Kidney (tissue), 14 donors: ENCODE measurements around the gene RAB4A. TPM values are rescaled to one million over a fixed set of nuclear protein-coding genes. Genes with fewer than 3 reads are reported as not detected.

ENCODE experiments used
- DNase-seq, 5 donors: peaks; one replicate each; pipeline ENCODE4 v3.0.0-alpha.2; 2013 to 2020
- FAIRE-seq: peaks from 2 replicates; lab custom pipeline; 2012; peaks lifted over from hg19 to GRCh38; lab: Jason Lieb, UNC
- H3K27ac ChIP-seq, 2 donors: one replicate each; pipeline ENCODE4 v1.7.0; 2013; ENCODE audit warnings: low read depth in 2 of 2, low read length in 2 of 2, inconsistent platforms in 1 of 2
- H3K27me3 ChIP-seq: one replicate; pipeline ENCODE4 v1.7.1; 2013; ENCODE audit warnings: low read length, inconsistent platforms; ENCODE audit not compliant: control insufficient read depth, insufficient read depth
- H3K36me3 ChIP-seq, 3 donors: one replicate each; pipeline versions ENCODE4 v1.7.0 to v1.7.1; 2013; ENCODE audit warnings: low read length in 3 of 3, control low read depth in 1 of 3, inconsistent platforms in 1 of 3; ENCODE audit not compliant: insufficient read depth in 3 of 3, control insufficient read depth in 2 of 3
- H3K4me1 ChIP-seq, 3 donors: one replicate each; pipeline versions ENCODE4 v1.7.0 to v1.7.1; 2013; ENCODE audit warnings: low read length in 3 of 3, inconsistent platforms in 1 of 3, low read depth in 1 of 3; ENCODE audit not compliant: control insufficient read depth in 2 of 3, insufficient read depth in 2 of 3
- H3K4me3 ChIP-seq, 3 donors: one replicate each; pipeline versions ENCODE4 v1.7.0 to v1.8.1; 2013; ENCODE audit warnings: low read length in 3 of 3, control low read depth in 1 of 3, inconsistent platforms in 1 of 3
- H3K9ac ChIP-seq, 3 donors: one replicate each; pipeline versions ENCODE4 v1.7.0 to v1.7.1; 2013; ENCODE audit warnings: low read length in 3 of 3, control low read depth in 1 of 3, inconsistent platforms in 1 of 3
- H3K9me3 ChIP-seq, 3 donors: one replicate each; pipeline versions ENCODE4 v1.7.0 to v1.7.1; 2013; ENCODE audit warnings: low read length in 3 of 3, control low read depth in 1 of 3, inconsistent platforms in 1 of 3; ENCODE audit not compliant: control insufficient read depth in 2 of 3, insufficient read depth in 1 of 3
- CTCF ChIP-seq: IDR thresholded peaks from 3 replicates; pipeline ENCODE4 v1.5.1; 2012; ENCODE audit warnings: mild to moderate bottlenecking, moderate library complexity, borderline replicate concordance; ENCODE audit not compliant: insufficient read depth; ENCODE audit errors: extremely low read depth
- intact Hi-C: fragments of 100-400 bp; cut with DNase I; formaldehyde crosslinking; loops from one replicate; pipeline ENCODE4 v1.11.1; 2022
- polyA plus RNA-seq: library from polyadenylated mRNA; stranded (reverse); fragments of 350-450 nt; fragmentation: Illumina TruSeq; extraction: RNeasy Lipid Tissue Mini Kit (QIAGEN cat#74804); gene quantifications from one replicate; pipeline ENCODE4 v1.2.3, GENCODE V29; 2014; ENCODE audit warnings: low read depth, low replicate concordance; ENCODE audit not compliant: insufficient read depth
- total RNA-seq: library from RNA; stranded (reverse); fragmentation: NEBNext Ultra II Directional; extraction: Animal tissue kit (Norgen Biotek cat#: 25700); gene quantifications from one replicate; pipeline ENCODE4 v1.2.1, GENCODE V29; 2021
- donor health status: control.
- donor health status: control.
- donor health status: control.
- donor health status: control.
- donor health status: control.
- donor health status: DM: yes; HTN: yes; CAD: no.
- donor health status: Normal renal cell carcinoma (clear cell type).

The RAB4A gene
- total and polyA plus RNA-seq, 2 donors from 2014 or later = 38.3 to 56.0 TPM

DNA sequence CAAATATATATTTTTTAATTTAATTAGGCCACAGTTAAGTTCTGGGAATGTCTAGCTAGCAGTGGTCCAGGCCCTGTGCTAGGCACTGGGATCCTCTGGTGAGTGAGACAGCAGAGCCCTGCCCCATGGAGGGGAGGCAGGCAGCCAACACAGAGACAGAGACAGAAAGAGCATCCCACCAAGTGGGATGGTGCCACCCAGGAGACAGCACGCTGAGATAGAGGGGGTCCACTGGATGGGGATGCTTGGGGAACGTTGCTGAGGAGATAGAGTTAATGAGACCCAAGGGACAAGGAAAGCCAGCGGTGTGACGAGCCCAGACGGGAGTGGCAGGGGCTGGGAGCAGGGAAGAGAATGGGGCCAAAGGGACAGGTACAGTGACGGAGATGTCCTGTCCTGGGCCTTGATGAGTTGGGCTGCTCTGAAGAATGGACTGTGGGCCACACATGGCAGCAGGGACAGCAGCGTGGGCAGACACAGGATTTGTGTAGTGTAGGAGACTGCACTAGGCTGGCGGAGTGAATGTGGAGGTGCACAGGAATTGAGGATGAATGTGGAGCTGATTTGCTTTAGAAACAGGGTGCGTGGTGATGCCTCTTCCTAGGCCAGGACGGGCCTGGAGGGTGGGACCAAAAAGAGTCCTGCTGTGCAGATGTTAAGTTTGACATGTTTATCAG is 22.8 kb downstream of the RAB4A start:
- no peak for TF ChIP-seq CTCF
- Histone ChIP-seq H3K36me3 (peaks cover 0 to 13% (median 8%) of the 10 kb centered on the region in 3 donors), H3K4me3 (no peak overlapping the region), H3K9ac (no peak overlapping the region), H3K27ac (no peak overlapping the region), H3K9me3 (no peaks in the 10 kb centered on the region), H3K4me1 (no peaks in the 10 kb centered on the region), H3K27me3 (no peaks in the 10 kb centered on the region)
- intact Hi-C loops = no loop called here
- FAIRE-seq (no peak), DNase-seq (no peak)

GRCh38 chr1:229295745-229296144 is 24.8 kb downstream of the RAB4A start:
- Histone ChIP-seq H3K27ac (no peak overlapping the region), H3K36me3 (peaks cover 2 to 32% (median 15%) of the 10 kb centered on the region in 3 donors), H3K4me1 (no peaks in the 10 kb centered on the region), H3K27me3 (no peaks in the 10 kb centered on the region), H3K9ac (no peak overlapping the region), H3K9me3 (no peaks in the 10 kb centered on the region), H3K4me3 (no peak overlapping the region)
- intact Hi-C loops = no loop called here
- no peak for FAIRE-seq
- no peak for TF ChIP-seq CTCF
- DNase-seq = no peak

- no peak for DNase-seq
- peaks cover 2 to 29% (median 16%) of the 10 kb centered on the region in 3 donors for H3K36me3 ChIP-seq
- intact Hi-C loops = no loop called here
These were observed 25.6 kb downstream of the RAB4A start for GRCh38 chr1:229296541-229296941.

More at GRCh38 chr1:229296541-229296941, 25.6 kb downstream of the RAB4A start:
- Histone ChIP-seq H3K9me3 (no peaks in the 10 kb centered on the region), H3K27ac (no peak overlapping the region), H3K9ac (no peak overlapping the region), H3K4me1 (no peaks in the 10 kb centered on the region), H3K4me3 (no peak overlapping the region), H3K27me3 (no peaks in the 10 kb centered on the region)
- no peak for TF ChIP-seq CTCF
- no peak for FAIRE-seq
